ENCODE data around the gene CEP57.

The CEP57 gene

GRCh38 chr11:95792200-95792599 is 1.9 kb downstream of the CEP57 start:
- H3K4me3 ChIP-seq (ENCODE audit: low read depth, low read length): no peak overlapping the region
- no peaks in the 10 kb centered on the region for H3K9me3 ChIP-seq (ENCODE audit: control insufficient read depth, insufficient read depth, low read depth, low read length)
- no peaks in the 10 kb centered on the region for H3K4me1 ChIP-seq (ENCODE audit: control insufficient read depth, insufficient read depth, low read length)
- ChIA-PET CTCF (no interaction called here), POLR2A (interaction anchor here (2.7 to 4.2 kb wide), 2 partner anchors 597 to 725 kb away, joined by 16 to 19 read pairs; partner anchors contain the start of genes CCDC82, JRKL and SRSF8)
- H3K27ac ChIP-seq (ENCODE audit: extremely low read depth, low read depth, low read length): no peak overlapping the region
- peaks cover 0 to 7% of the 10 kb centered on the region in 2 experiments; a peak in 2 of 3 replicates for H3K36me3 ChIP-seq (ENCODE audit: control insufficient read depth in 2 of 2, insufficient read depth in 1 of 2, low read length in 2 of 2)
- no peak for TF ChIP-seq ZBTB6 (tag by site-specific recombination; IDR thresholded peaks at IDR 0.05)
- TF ChIP-seq ZBTB8A (tag by site-specific recombination; IDR thresholded peaks at IDR 0.05): no peak
- peak; percentile 68 for TF ChIP-seq ZBTB17 (tag by site-specific recombination; IDR thresholded peaks at IDR 0.05)
- no peak for TF ChIP-seq ZBTB21 (tag by site-specific recombination; IDR thresholded peaks at IDR 0.05)

- H3K4me3 ChIP-seq (ENCODE audit: low read depth, low read length): no peak overlapping the region
- H3K27ac ChIP-seq (ENCODE audit: extremely low read depth, low read depth, low read length): no peak overlapping the region
- no peaks in the 10 kb centered on the region for H3K4me1 ChIP-seq (ENCODE audit: control insufficient read depth, insufficient read depth, low read length)
- TF ChIP-seq ZNF391 (tag by site-specific recombination; IDR thresholded peaks at IDR 0.05; ENCODE audit: borderline replicate concordance, low read depth) (no peak), ZNF433 (tag by site-specific recombination; IDR thresholded peaks at IDR 0.05; ENCODE audit: low read depth) (no peak), ZBTB20 (tag by site-specific recombination; IDR thresholded peaks at IDR 0.05) (no peak), ZNF48 (tag by site-specific recombination; IDR thresholded peaks at IDR 0.05) (no peak)
- H3K36me3 ChIP-seq (ENCODE audit: control insufficient read depth in 2 of 2, insufficient read depth in 1 of 2, low read length in 2 of 2): peaks cover 0 to 3% of the 10 kb centered on the region in 2 experiments; a peak in 1 of 3 replicates
- ChIA-PET CTCF (interaction anchor here (0.6 to 0.7 kb wide), 2 partner anchors 26 to 1556 kb away, joined by 3 read pairs; no protein-coding TSS in a partner anchor), POLR2A (interaction anchor here (4.2 kb wide), 1 partner anchor 597 kb away, joined by 19 read pairs; the partner anchor contains the start of genes CCDC82 and JRKL)
- no peaks in the 10 kb centered on the region for H3K9me3 ChIP-seq (ENCODE audit: control insufficient read depth, insufficient read depth, low read depth, low read length)
Observed at GRCh38 chr11:95792700-95793099, 2.4 kb downstream of the CEP57 start.

- ChIA-PET CTCF (interaction anchor here (0.6 to 0.7 kb wide), 2 partner anchors 26 to 1556 kb away, joined by 3 read pairs; no protein-coding TSS in a partner anchor), POLR2A (no interaction called here)
- Histone ChIP-seq H3K27ac (ENCODE audit: extremely low read depth, low read depth, low read length) (no peak overlapping the region), H3K4me1 (ENCODE audit: control insufficient read depth, insufficient read depth, low read length) (no peaks in the 10 kb centered on the region), H3K36me3 (ENCODE audit: control insufficient read depth in 2 of 2, insufficient read depth in 1 of 2, low read length in 2 of 2) (no peaks in the 10 kb centered on the region), H3K9me3 (ENCODE audit: control insufficient read depth, insufficient read depth, low read depth, low read length) (no peaks in the 10 kb centered on the region), H3K4me3 (ENCODE audit: low read depth, low read length) (no peak overlapping the region)
- TF ChIP-seq ZNF350 (tag by site-specific recombination; IDR thresholded peaks at IDR 0.05) (no peak), ZNF148 (tag by site-specific recombination; IDR thresholded peaks at IDR 0.05; ENCODE audit: borderline replicate concordance) (no peak), ZNF488 (tag by site-specific recombination; IDR thresholded peaks at IDR 0.05) (no peak), ZNF677 (tag by site-specific recombination; IDR thresholded peaks at IDR 0.05) (no peak), ZSCAN5A (tag by site-specific recombination; IDR thresholded peaks at IDR 0.05) (no peak), ZNF768 (tag by site-specific recombination; IDR thresholded peaks at IDR 0.05) (no peak), ZNF791 (tag by site-specific recombination; IDR thresholded peaks at IDR 0.05) (no peak), ZNF292 (tag by site-specific recombination; IDR thresholded peaks at IDR 0.05; ENCODE audit: borderline replicate concordance, low read depth) (no peak)
Observed at GRCh38 chr11:95793116-95793515, 2.8 kb downstream of the CEP57 start.
